ENCODE data around the gene LSM7.

GRCh38 chr19:2335848-2336247, 7.5 kb upstream of the LSM7 start:
- TF ChIP-seq EZH2 (IDR thresholded peaks at IDR 0.05) (no peak), POLR2AphosphoS5 (IDR thresholded peaks at IDR 0.05; ENCODE audit: borderline replicate concordance, low read depth, low read length) (no peak), FOXP2 (optimal IDR thresholded peaks at IDR 0.05; ENCODE audit: control extremely low read depth, extremely low read length, insufficient read depth) (no peak)

Measured in SK-N-MC (cell line).